ENCODE data around the gene CNTNAP5. TPM values are rescaled to one million over a fixed set of nuclear protein-coding genes. Genes with fewer than 3 reads are reported as not detected.

CNTNAP5 gene
- total RNA-seq, 1 donor from 2014 or later = not detected

DNA sequence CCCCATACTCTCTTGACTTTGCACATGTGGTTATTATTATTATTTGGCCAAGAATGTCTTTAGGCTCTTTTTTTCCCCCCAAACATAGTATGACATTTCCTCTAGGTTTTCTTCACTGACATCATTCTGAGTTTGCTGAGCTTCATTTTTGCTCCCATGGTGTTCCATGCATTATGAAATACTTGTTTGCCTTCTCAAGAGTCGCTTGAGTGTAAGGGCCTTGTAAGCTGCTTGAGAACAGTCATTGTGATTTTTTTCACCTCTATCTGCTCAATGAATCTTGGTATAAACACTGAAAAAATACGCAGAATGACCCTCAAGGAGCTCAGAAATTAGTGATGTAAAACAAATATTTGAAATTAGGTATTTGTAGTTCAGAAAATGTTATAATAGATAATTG lies 688.9 kb downstream of the CNTNAP5 start:
- Histone ChIP-seq H3K27me3 (ENCODE audit: control insufficient read depth, insufficient read depth, low read length) (no peaks in the 10 kb centered on the region), H3K36me3 (ENCODE audit: control insufficient read depth, insufficient read depth, low read length) (no peaks in the 10 kb centered on the region), H3K4me3 (ENCODE audit: low read depth, low read length) (no peak overlapping the region)
- no peak for DNase-seq (ENCODE audit: low read depth)
- TF ChIP-seq CTCF (IDR thresholded peaks at IDR 0.05; ENCODE audit: insufficient read depth, low read length, poor library complexity, severe bottlenecking) = no peak

- H3K4me3 ChIP-seq (ENCODE audit: low read depth, low read length) = no peak overlapping the region
- no peaks in the 10 kb centered on the region for H3K36me3 ChIP-seq (ENCODE audit: control insufficient read depth, insufficient read depth, low read length)
- H3K27me3 ChIP-seq (ENCODE audit: control insufficient read depth, insufficient read depth, low read length) = no peaks in the 10 kb centered on the region
- DNase-seq (ENCODE audit: low read depth) = no peak
- TF ChIP-seq CTCF (IDR thresholded peaks at IDR 0.05; ENCODE audit: insufficient read depth, low read length, poor library complexity, severe bottlenecking) = no peak
Observed at GRCh38 chr2:124725187-124725586, 700.1 kb downstream of the CNTNAP5 start.

- H3K36me3 ChIP-seq (ENCODE audit: control insufficient read depth, insufficient read depth, low read length) = no peaks in the 10 kb centered on the region
- H3K4me3 ChIP-seq (ENCODE audit: low read depth, low read length) = no peak overlapping the region
- DNase-seq (ENCODE audit: low read depth) = no peak
- no peaks in the 10 kb centered on the region for H3K27me3 ChIP-seq (ENCODE audit: control insufficient read depth, insufficient read depth, low read length)
- TF ChIP-seq CTCF (IDR thresholded peaks at IDR 0.05; ENCODE audit: insufficient read depth, low read length, poor library complexity, severe bottlenecking) = no peak
Observed at GRCh38 chr2:124740636-124741035, 715.5 kb downstream of the CNTNAP5 start.

DNA sequence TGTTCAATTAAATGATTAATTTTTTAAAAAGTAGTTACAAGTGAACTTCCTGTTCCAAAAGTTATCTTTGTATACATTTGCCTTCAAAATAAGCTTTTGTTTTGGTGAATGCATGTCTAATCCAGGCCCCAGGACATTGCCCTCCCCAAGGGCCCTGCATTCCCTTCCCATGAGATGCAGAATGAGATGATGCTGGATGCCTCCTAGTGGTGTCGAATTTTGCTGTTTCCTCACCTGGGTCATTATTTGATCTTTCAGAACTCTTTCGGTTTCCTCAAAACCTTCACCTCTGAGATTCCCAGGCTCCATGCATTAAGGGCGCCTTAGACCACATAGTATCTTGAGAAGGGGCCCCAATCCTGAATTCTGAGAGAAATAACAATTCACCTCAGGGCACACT lies 728.8 kb downstream of the CNTNAP5 start:
- H3K36me3 ChIP-seq (ENCODE audit: control insufficient read depth, insufficient read depth, low read length) = no peaks in the 10 kb centered on the region
- DNase-seq (ENCODE audit: low read depth) = no peak
- no peaks in the 10 kb centered on the region for H3K27me3 ChIP-seq (ENCODE audit: control insufficient read depth, insufficient read depth, low read length)
- H3K4me3 ChIP-seq (ENCODE audit: low read depth, low read length) = no peak overlapping the region
- TF ChIP-seq CTCF (IDR thresholded peaks at IDR 0.05; ENCODE audit: insufficient read depth, low read length, poor library complexity, severe bottlenecking) = no peak

GRCh38 chr2:124755386-124755785 lies 730.3 kb downstream of the CNTNAP5 start:
- TF ChIP-seq CTCF (IDR thresholded peaks at IDR 0.05; ENCODE audit: insufficient read depth, low read length, poor library complexity, severe bottlenecking) = no peak
- Histone ChIP-seq H3K27me3 (ENCODE audit: control insufficient read depth, insufficient read depth, low read length) (no peaks in the 10 kb centered on the region), H3K36me3 (ENCODE audit: control insufficient read depth, insufficient read depth, low read length) (no peaks in the 10 kb centered on the region), H3K4me3 (ENCODE audit: low read depth, low read length) (no peak overlapping the region)
- no peak for DNase-seq (ENCODE audit: low read depth)

DNA sequence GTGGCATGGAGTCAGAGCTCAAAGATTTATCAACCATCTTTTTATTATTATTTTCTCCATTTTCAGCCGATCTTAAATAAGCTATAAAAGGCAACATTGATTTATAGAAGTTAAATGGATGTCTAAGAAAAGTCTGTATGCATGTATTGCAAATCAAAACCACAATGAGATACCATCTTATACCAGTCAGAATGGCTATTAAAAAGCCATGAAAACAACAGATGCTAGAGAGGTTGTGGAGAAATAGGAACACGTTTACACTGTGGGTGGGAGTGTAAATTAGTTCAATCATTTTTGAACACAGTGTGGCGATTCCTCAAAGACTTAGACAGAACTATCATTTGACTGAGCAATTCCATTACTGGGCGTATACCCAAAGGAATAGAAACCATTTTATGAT lies 731.0 kb downstream of the CNTNAP5 start:
- TF ChIP-seq CTCF (IDR thresholded peaks at IDR 0.05; ENCODE audit: insufficient read depth, low read length, poor library complexity, severe bottlenecking) = no peak
- no peaks in the 10 kb centered on the region for H3K36me3 ChIP-seq (ENCODE audit: control insufficient read depth, insufficient read depth, low read length)
- DNase-seq (ENCODE audit: low read depth) = no peak
- H3K27me3 ChIP-seq (ENCODE audit: control insufficient read depth, insufficient read depth, low read length) = no peaks in the 10 kb centered on the region
- no peak overlapping the region for H3K4me3 ChIP-seq (ENCODE audit: low read depth, low read length)

Data from kidney epithelial cell (primary cell).